ENCODE measurements around the gene EPAS1.

Gene EPAS1

GRCh38 chr2:46378616-46379015 lies 81.4 kb downstream of the EPAS1 start:
- no peak overlapping the region for H3K9ac ChIP-seq (ENCODE audit: low read length)
- no peaks in the 10 kb centered on the region for H3K9me2 ChIP-seq (replicated peaks; ENCODE audit: insufficient read depth, low read length)
- no peak for DNase-seq
- TF ChIP-seq CTCF (IDR thresholded peaks at IDR 0.05; ENCODE audit: low read length) = no peak
- TF ChIP-seq EZH2phosphoT487 (IDR thresholded peaks at IDR 0.05; ENCODE audit: low read length) = no peak
- no peaks in the 10 kb centered on the region for H3K79me2 ChIP-seq (ENCODE audit: low read length)
- H3K4me1 ChIP-seq (ENCODE audit: low read length) = no peaks in the 10 kb centered on the region
- no peak overlapping the region for H3K4me3 ChIP-seq (ENCODE audit: low read length)
- no peaks in the 10 kb centered on the region for H4K20me1 ChIP-seq (ENCODE audit: insufficient read depth, low read length)
- H3F3A ChIP-seq (ENCODE audit: insufficient read depth, low read length) = no peaks in the 10 kb centered on the region
- no peaks in the 10 kb centered on the region for H3K9me3 ChIP-seq (replicated peaks; ENCODE audit: insufficient read depth, low read length)
- no peak overlapping the region for H2AFZ ChIP-seq (ENCODE audit: low read length)
- no peaks in the 10 kb centered on the region for H3K36me3 ChIP-seq (replicated peaks; ENCODE audit: insufficient read depth, low read length)
- no peak overlapping the region for H3K4me2 ChIP-seq (ENCODE audit: low read depth, low read length)
- no peak overlapping the region for H3K27ac ChIP-seq (ENCODE audit: low read length)
- no peaks in the 10 kb centered on the region for H3K27me3 ChIP-seq (replicated peaks; ENCODE audit: insufficient read depth, low read length)

GRCh38 chr2:46379213-46380037 lies 82.2 kb downstream of the EPAS1 start:
- Histone ChIP-seq H3K4me3 (ENCODE audit: low read length) (no peak overlapping the region), H3K9ac (ENCODE audit: low read length) (no peak overlapping the region), H3F3A (ENCODE audit: insufficient read depth, low read length) (no peaks in the 10 kb centered on the region), H2AFZ (ENCODE audit: low read length) (no peak overlapping the region), H4K20me1 (ENCODE audit: insufficient read depth, low read length) (no peaks in the 10 kb centered on the region), H3K4me2 (ENCODE audit: low read depth, low read length) (no peak overlapping the region), H3K27me3 (replicated peaks; ENCODE audit: insufficient read depth, low read length) (no peaks in the 10 kb centered on the region), H3K79me2 (ENCODE audit: low read length) (no peaks in the 10 kb centered on the region), H3K9me3 (replicated peaks; ENCODE audit: insufficient read depth, low read length) (no peaks in the 10 kb centered on the region), H3K9me2 (replicated peaks; ENCODE audit: insufficient read depth, low read length) (no peaks in the 10 kb centered on the region), H3K4me1 (ENCODE audit: low read length) (no peaks in the 10 kb centered on the region), H3K36me3 (replicated peaks; ENCODE audit: insufficient read depth, low read length) (no peaks in the 10 kb centered on the region), H3K27ac (ENCODE audit: low read length) (no peak overlapping the region)
- no peak for DNase-seq
- TF ChIP-seq EZH2phosphoT487 (IDR thresholded peaks at IDR 0.05; ENCODE audit: low read length) (no peak), EZH2 (optimal IDR thresholded peaks at IDR 0.05; ENCODE audit: low read depth, low read length) (no peak), CTCF (IDR thresholded peaks at IDR 0.05; ENCODE audit: low read length) (no peak)

GRCh38 chr2:46380038-46380940 lies 83.1 kb downstream of the EPAS1 start:
- Histone ChIP-seq H2AFZ (ENCODE audit: low read length) (no peak overlapping the region), H3F3A (ENCODE audit: insufficient read depth, low read length) (no peaks in the 10 kb centered on the region), H3K4me3 (ENCODE audit: low read length) (no peak overlapping the region), H3K9me2 (replicated peaks; ENCODE audit: insufficient read depth, low read length) (no peaks in the 10 kb centered on the region), H3K36me3 (replicated peaks; ENCODE audit: insufficient read depth, low read length) (no peaks in the 10 kb centered on the region), H3K27ac (ENCODE audit: low read length) (no peak overlapping the region), H3K9me3 (replicated peaks; ENCODE audit: insufficient read depth, low read length) (no peaks in the 10 kb centered on the region), H3K4me2 (ENCODE audit: low read depth, low read length) (no peak overlapping the region), H3K9ac (ENCODE audit: low read length) (no peak overlapping the region), H3K79me2 (ENCODE audit: low read length) (no peaks in the 10 kb centered on the region), H3K27me3 (replicated peaks; ENCODE audit: insufficient read depth, low read length) (no peaks in the 10 kb centered on the region), H3K4me1 (ENCODE audit: low read length) (no peaks in the 10 kb centered on the region), H4K20me1 (ENCODE audit: insufficient read depth, low read length) (no peaks in the 10 kb centered on the region)
- TF ChIP-seq CTCF (IDR thresholded peaks at IDR 0.05; ENCODE audit: low read length) (no peak), EZH2 (optimal IDR thresholded peaks at IDR 0.05; ENCODE audit: low read depth, low read length) (no peak), EZH2phosphoT487 (IDR thresholded peaks at IDR 0.05; ENCODE audit: low read length) (no peak)
- DNase-seq = no peak

Data from MM.1S (cell line).